ENCODE results near the gene NUMB. TPM values are rescaled to one million over a fixed set of nuclear protein-coding genes. Genes with fewer than 3 reads are reported as not detected.

The NUMB gene
- polyA plus RNA-seq, 1 donor = 88.3 TPM

DNA sequence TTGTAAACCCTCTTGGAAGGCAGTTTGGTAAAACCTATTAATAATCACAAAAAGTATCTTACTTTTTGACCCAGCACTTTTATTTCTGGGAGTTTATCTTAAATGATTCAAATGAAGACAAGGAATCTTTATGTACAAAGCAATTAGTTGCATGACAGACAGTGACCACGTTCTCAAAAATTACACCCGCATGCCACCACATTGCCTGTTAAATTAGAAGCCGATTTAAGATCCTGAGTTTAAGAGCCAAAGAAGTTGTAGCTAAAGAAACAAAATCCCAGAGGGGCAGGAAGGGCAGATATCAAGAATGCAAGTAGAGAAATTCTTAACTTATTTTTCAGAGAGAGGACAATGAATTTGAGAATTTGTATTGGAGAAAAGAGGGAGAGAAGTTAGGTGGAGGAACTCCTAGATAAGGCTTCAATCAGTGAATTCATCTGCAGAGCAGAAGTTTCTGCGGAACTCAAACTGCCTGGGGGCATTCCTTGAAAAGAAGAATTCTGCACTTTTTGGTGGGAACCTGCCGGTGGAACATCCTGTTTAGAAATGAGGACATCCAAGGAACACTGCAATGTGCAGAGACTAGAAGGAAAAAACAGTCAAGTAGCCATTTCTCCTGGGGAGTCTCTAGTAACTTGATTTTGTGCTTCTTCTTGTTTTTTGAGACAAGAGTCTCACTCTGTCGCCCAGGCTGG, 31.3 kb upstream of the NUMB start:
- no peak overlapping the region for H3K4me3 ChIP-seq (ENCODE audit: low read length)
- H3K4me1 ChIP-seq (ENCODE audit: control insufficient read depth, insufficient read depth, low read length) = peaks cover 14% of the 10 kb centered on the region
- peaks cover 5% of the 10 kb centered on the region for H3K9me3 ChIP-seq (ENCODE audit: control insufficient read depth, low read depth, low read length)
- H3K36me3 ChIP-seq (ENCODE audit: control insufficient read depth, insufficient read depth, low read length) = peaks cover 4% of the 10 kb centered on the region
- no peaks in the 10 kb centered on the region for H3K27me3 ChIP-seq (ENCODE audit: control insufficient read depth, insufficient read depth, low read length)
- H3K27ac ChIP-seq (ENCODE audit: low read length) = no peak overlapping the region
- 93% methylated on average over 2 of the region's 6 CpGs for WGBS (ENCODE audit: insufficient coverage, low lambda C conversion rate)
- DNase-seq = no peak

DNA sequence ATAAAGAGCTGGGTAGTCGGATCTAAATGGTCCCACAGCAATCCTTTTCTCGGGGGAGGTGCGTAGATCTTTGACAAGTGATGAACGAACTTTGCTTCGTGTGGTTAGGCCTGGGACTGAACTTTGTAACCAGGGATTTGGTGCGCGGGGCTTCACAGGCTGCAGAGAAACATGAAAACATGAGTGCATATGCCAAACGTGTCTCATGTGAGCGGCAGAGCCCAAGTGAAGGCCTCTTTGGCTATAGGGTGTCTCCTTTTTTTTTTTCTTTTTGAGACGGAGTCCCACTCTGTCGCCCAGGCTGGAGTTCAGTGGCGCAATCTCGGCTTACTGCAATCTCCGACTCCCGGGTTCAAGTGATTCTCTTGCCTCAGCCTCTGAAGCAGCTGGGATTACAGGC, 20.3 kb upstream of the NUMB start:
- Histone ChIP-seq H3K4me3 (ENCODE audit: low read length) (no peak overlapping the region), H3K9me3 (ENCODE audit: control insufficient read depth, low read depth, low read length) (no peaks in the 10 kb centered on the region), H3K27ac (ENCODE audit: low read length) (no peak overlapping the region), H3K36me3 (ENCODE audit: control insufficient read depth, insufficient read depth, low read length) (no peaks in the 10 kb centered on the region), H3K4me1 (ENCODE audit: control insufficient read depth, insufficient read depth, low read length) (no peaks in the 10 kb centered on the region), H3K27me3 (ENCODE audit: control insufficient read depth, insufficient read depth, low read length) (no peaks in the 10 kb centered on the region)
- WGBS (ENCODE audit: insufficient coverage, low lambda C conversion rate) = no CpG with 5 or more reads among the region's 15 CpGs
- peak in 1 of 2 donors; percentile 51 for DNase-seq

DNA sequence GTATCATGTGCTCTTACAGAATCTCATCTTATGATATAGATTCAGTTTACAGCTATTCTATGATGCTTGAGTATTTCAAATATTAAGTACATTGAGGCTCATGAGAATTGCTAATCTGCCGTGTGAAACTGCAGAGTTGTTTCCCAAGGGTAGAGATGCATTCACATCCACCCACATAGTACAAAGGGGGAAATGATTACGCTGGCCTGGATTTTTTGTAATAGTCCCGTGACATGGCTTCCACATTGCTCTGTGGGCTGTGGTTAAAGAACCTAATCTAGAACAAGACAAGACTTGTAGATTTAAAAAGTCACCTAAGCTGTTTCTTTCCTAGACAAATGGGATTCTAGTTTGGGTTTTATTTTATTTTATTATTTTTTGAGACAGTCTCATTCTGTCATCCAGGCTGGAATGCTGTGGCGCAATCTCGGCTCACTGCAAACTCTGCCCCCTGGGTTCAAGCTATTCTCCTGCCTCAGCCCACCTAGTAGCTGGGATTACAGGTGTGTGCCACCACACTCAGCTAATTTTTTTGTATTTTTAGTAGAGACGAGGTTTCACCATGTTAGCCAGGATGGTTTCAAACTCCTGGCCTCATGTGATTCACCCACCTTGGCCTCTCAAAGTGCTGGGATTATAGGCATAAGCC, 19.4 kb upstream of the NUMB start:
- no peaks in the 10 kb centered on the region for H3K4me1 ChIP-seq (ENCODE audit: control insufficient read depth, insufficient read depth, low read length)
- no peak overlapping the region for H3K27ac ChIP-seq (ENCODE audit: low read length)
- H3K27me3 ChIP-seq (ENCODE audit: control insufficient read depth, insufficient read depth, low read length) = no peaks in the 10 kb centered on the region
- H3K9me3 ChIP-seq (ENCODE audit: control insufficient read depth, low read depth, low read length) = no peaks in the 10 kb centered on the region
- no peak overlapping the region for H3K4me3 ChIP-seq (ENCODE audit: low read length)
- no peaks in the 10 kb centered on the region for H3K36me3 ChIP-seq (ENCODE audit: control insufficient read depth, insufficient read depth, low read length)
- 100% methylated on average over 2 of the region's 6 CpGs for WGBS (ENCODE audit: insufficient coverage, low lambda C conversion rate)
- no peak for DNase-seq

- WGBS (ENCODE audit: insufficient coverage, low lambda C conversion rate) = no CpG with 5 or more reads among the region's 3 CpGs
These were observed 18.1 kb upstream of the NUMB start for GRCh38 chr14:73476451-73476931.

GRCh38 chr14:73474952-73475351, 16.6 kb upstream of the NUMB start:
- no peaks in the 10 kb centered on the region for H3K36me3 ChIP-seq (ENCODE audit: control insufficient read depth, insufficient read depth, low read length)
- DNase-seq = no peak
- H3K4me3 ChIP-seq (ENCODE audit: low read length) = no peak overlapping the region
- H3K27ac ChIP-seq (ENCODE audit: low read length) = no peak overlapping the region
- peaks cover 2% of the 10 kb centered on the region for H3K4me1 ChIP-seq (ENCODE audit: control insufficient read depth, insufficient read depth, low read length)
- WGBS (ENCODE audit: insufficient coverage, low lambda C conversion rate) = 0% methylated on average over 1 of the region's 4 CpGs
- H3K27me3 ChIP-seq (ENCODE audit: control insufficient read depth, insufficient read depth, low read length) = no peaks in the 10 kb centered on the region
- no peaks in the 10 kb centered on the region for H3K9me3 ChIP-seq (ENCODE audit: control insufficient read depth, low read depth, low read length)

More at GRCh38 chr14:73476451-73476931, 18.1 kb upstream of the NUMB start:
- Histone ChIP-seq H3K36me3 (ENCODE audit: control insufficient read depth, insufficient read depth, low read length) (no peaks in the 10 kb centered on the region), H3K4me1 (ENCODE audit: control insufficient read depth, insufficient read depth, low read length) (no peaks in the 10 kb centered on the region), H3K9me3 (ENCODE audit: control insufficient read depth, low read depth, low read length) (no peaks in the 10 kb centered on the region), H3K27me3 (ENCODE audit: control insufficient read depth, insufficient read depth, low read length) (no peaks in the 10 kb centered on the region), H3K4me3 (ENCODE audit: low read length) (no peak overlapping the region), H3K27ac (ENCODE audit: low read length) (no peak overlapping the region)
- no peak for DNase-seq

- Histone ChIP-seq H3K4me3 (ENCODE audit: low read length) (no peak overlapping the region), H3K27me3 (ENCODE audit: control insufficient read depth, insufficient read depth, low read length) (no peaks in the 10 kb centered on the region), H3K4me1 (ENCODE audit: control insufficient read depth, insufficient read depth, low read length) (peaks cover 21% of the 10 kb centered on the region), H3K36me3 (ENCODE audit: control insufficient read depth, insufficient read depth, low read length) (no peaks in the 10 kb centered on the region), H3K9me3 (ENCODE audit: control insufficient read depth, low read depth, low read length) (no peaks in the 10 kb centered on the region), H3K27ac (ENCODE audit: low read length) (no peak overlapping the region)
- DNase-seq = peak; percentile 57 to 59
- 88% methylated on average over 3 of the region's 18 CpGs for WGBS (ENCODE audit: insufficient coverage, low lambda C conversion rate)
These were observed 14.1 kb upstream of the NUMB start for GRCh38 chr14:73472185-73473114.

DNA sequence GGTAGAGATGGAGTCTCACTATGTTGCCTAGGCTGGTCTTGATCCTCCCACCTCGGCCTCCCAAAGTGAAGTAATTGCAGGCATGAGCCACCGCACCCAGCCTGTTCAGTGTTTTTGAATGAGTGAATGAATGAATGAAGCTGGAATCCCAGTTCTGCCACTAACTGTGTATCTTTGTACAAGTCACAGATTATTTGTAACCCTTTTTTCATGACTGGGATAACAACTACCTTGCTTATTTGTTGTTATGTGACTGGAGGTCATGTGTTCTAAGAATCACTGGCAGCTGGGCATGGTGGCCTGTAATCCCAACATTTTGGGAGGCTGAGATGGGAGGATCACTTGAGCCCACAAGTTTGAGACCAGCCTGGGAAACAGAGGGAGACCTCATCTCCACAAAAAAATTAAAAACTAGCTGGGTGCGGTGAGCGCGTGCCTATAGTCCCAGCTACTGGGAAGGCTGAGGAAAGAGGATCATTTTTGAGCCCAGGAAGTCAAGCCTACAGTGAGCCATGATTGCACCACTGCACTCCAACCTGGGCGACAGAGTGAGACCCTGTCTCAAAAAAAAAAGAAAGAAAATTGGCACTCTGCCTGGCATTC, 13.3 kb upstream of the NUMB start:
- Histone ChIP-seq H3K27me3 (ENCODE audit: control insufficient read depth, insufficient read depth, low read length) (no peaks in the 10 kb centered on the region), H3K4me3 (ENCODE audit: low read length) (no peak overlapping the region), H3K27ac (ENCODE audit: low read length) (no peak overlapping the region), H3K36me3 (ENCODE audit: control insufficient read depth, insufficient read depth, low read length) (no peaks in the 10 kb centered on the region), H3K4me1 (ENCODE audit: control insufficient read depth, insufficient read depth, low read length) (peaks cover 24% of the 10 kb centered on the region), H3K9me3 (ENCODE audit: control insufficient read depth, low read depth, low read length) (no peaks in the 10 kb centered on the region)
- WGBS (ENCODE audit: insufficient coverage, low lambda C conversion rate) = no CpG with 5 or more reads among the region's 6 CpGs
- DNase-seq = no peak

DNA sequence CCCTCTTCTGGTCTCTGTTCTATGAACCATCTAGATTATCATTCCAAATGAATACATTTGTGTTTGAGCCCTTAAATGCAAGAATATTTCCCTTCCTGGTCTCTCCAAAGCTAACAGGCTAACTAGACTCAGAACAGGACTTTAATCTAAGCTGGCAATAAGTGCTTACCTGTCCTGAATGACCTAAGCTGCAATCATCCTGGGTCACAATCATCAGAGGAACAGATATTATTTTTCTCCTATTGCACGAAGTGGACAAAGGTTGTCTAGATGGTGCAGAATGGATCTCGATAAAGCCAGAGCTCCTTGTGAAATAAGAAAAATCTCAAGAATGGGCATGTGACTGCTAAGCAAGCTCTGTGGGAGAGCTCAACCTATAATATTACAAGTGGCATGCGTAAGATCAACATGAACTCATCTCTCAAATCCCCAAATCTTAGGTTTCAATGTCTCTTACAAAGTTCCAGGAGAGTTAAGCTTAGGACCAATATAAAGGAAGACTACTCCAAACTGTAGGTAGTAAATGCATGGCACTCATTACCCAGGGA, 10.6 kb upstream of the NUMB start:
- H3K27me3 ChIP-seq (ENCODE audit: control insufficient read depth, insufficient read depth, low read length) = no peaks in the 10 kb centered on the region
- H3K4me1 ChIP-seq (ENCODE audit: control insufficient read depth, insufficient read depth, low read length) = peaks cover 36% of the 10 kb centered on the region
- DNase-seq = peak; percentile 85 to 90
- H3K27ac ChIP-seq (ENCODE audit: low read length) = peak overlapping the region; percentile 66
- no peaks in the 10 kb centered on the region for H3K36me3 ChIP-seq (ENCODE audit: control insufficient read depth, insufficient read depth, low read length)
- WGBS (ENCODE audit: insufficient coverage, low lambda C conversion rate) = no CpG with 5 or more reads among the region's 3 CpGs
- no peak overlapping the region for H3K4me3 ChIP-seq (ENCODE audit: low read length)
- no peaks in the 10 kb centered on the region for H3K9me3 ChIP-seq (ENCODE audit: control insufficient read depth, low read depth, low read length)

DNA sequence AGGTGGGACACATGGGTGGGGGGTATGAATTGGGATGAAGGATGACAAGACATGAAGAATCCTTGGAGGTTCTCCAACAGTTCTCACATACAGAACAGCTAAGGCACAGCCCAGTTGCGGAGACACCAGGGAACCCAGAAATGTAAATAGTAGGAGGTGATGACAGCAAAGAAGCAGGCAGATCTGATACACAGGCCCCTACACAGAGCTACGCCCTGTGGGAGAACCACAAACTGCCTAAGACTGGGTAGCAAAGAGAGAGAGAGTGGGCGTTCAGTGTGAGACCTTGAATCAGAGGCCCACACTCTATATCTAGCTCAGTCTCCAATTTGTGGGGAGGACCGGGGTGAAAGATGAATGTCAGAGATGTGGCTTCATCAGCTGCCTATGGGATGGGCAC, 9.5 kb upstream of the NUMB start:
- no peak for DNase-seq
- Histone ChIP-seq H3K9me3 (ENCODE audit: control insufficient read depth, low read depth, low read length) (no peaks in the 10 kb centered on the region), H3K4me3 (ENCODE audit: low read length) (no peak overlapping the region), H3K27ac (ENCODE audit: low read length) (peak overlapping the region; percentile 38), H3K36me3 (ENCODE audit: control insufficient read depth, insufficient read depth, low read length) (no peaks in the 10 kb centered on the region), H3K27me3 (ENCODE audit: control insufficient read depth, insufficient read depth, low read length) (no peaks in the 10 kb centered on the region), H3K4me1 (ENCODE audit: control insufficient read depth, insufficient read depth, low read length) (peaks cover 44% of the 10 kb centered on the region)
- WGBS (ENCODE audit: insufficient coverage, low lambda C conversion rate) = no CpG with 5 or more reads among the region's 4 CpGs

- Histone ChIP-seq H3K4me1 (ENCODE audit: control insufficient read depth, insufficient read depth, low read length) (peaks cover 48% of the 10 kb centered on the region), H3K4me3 (ENCODE audit: low read length) (no peak overlapping the region), H3K27me3 (ENCODE audit: control insufficient read depth, insufficient read depth, low read length) (no peaks in the 10 kb centered on the region), H3K27ac (ENCODE audit: low read length) (peak overlapping the region; percentile 38), H3K36me3 (ENCODE audit: control insufficient read depth, insufficient read depth, low read length) (no peaks in the 10 kb centered on the region), H3K9me3 (ENCODE audit: control insufficient read depth, low read depth, low read length) (no peaks in the 10 kb centered on the region)
- no peak for DNase-seq
- WGBS (ENCODE audit: insufficient coverage, low lambda C conversion rate) = no CpG with 5 or more reads among the region's 5 CpGs
These were observed 9.0 kb upstream of the NUMB start for GRCh38 chr14:73467377-73467776.

Data from large intestine (tissue), 3 donors.